ENCODE data around the gene AK4.
"Not testable (repeated sequence)": the region's sequence is repeated elsewhere in the genome, so short reads cannot be mapped to it uniquely, and the experiment has no call there.

AK4 gene

GRCh38 chr1:65148178-65148547 is at the start of gene AK4:
AK4 (plus strand) TSS chr1:65148203; CDS start chr1:65148408, 205 bp downstream.
- not testable (repeated sequence) for DNase-seq

- DNase-seq, result no peak
These were observed 44.2 kb upstream of the AK4 start for GRCh38 chr1:65103807-65104206.

- DNase-seq, result no peak
These were observed 43.0 kb upstream of the AK4 start for GRCh38 chr1:65104854-65105534.

GRCh38 chr1:65105596-65105995 is 42.4 kb upstream of the AK4 start:
- DNase-seq, result no peak

- no peak for DNase-seq
These were observed 39.9 kb upstream of the AK4 start for GRCh38 chr1:65108025-65108642.

- DNase-seq, result no peak
These were observed 38.5 kb upstream of the AK4 start for GRCh38 chr1:65109487-65109886.

GRCh38 chr1:65112811-65113210 is 35.2 kb upstream of the AK4 start:
- DNase-seq, result no peak

GRCh38 chr1:65113298-65113697 is 34.7 kb upstream of the AK4 start:
- DNase-seq, result no peak

- DNase-seq, result peak in 5 of 14 donors; percentile 1 to 23 (median 3)
These were observed 33.7 kb upstream of the AK4 start for GRCh38 chr1:65114322-65114721.

GRCh38 chr1:65119951-65120350 is 28.1 kb upstream of the AK4 start:
- DNase-seq, result no peak

- DNase-seq, result not testable (repeated sequence)
These were observed 18.9 kb upstream of the AK4 start for GRCh38 chr1:65129104-65129503.

GRCh38 chr1:65138524-65138923 is 9.5 kb upstream of the AK4 start:
- no peak for DNase-seq

GRCh38 chr1:65139793-65140192 is 8.2 kb upstream of the AK4 start:
- not testable (repeated sequence) for DNase-seq

- no peak for DNase-seq
These were observed 6.6 kb upstream of the AK4 start for GRCh38 chr1:65141394-65141793.

GRCh38 chr1:65141918-65142317 is 6.1 kb upstream of the AK4 start:
- no peak for DNase-seq

GRCh38 chr1:65143112-65143658 is 4.8 kb upstream of the AK4 start:
- DNase-seq, result not testable (repeated sequence)

- DNase-seq, result no peak
These were observed 1.0 kb upstream of the AK4 start for GRCh38 chr1:65146908-65147423.

- peak in 4 of 14 donors; percentile 12 to 59 (median 46) for DNase-seq
These were observed 402 bp upstream of the AK4 start for GRCh38 chr1:65147424-65148177.

- peak in 6 of 14 donors; percentile 35 to 67 (median 50) for DNase-seq
These were observed 746 bp downstream of the AK4 start for GRCh38 chr1:65148548-65149350.

GRCh38 chr1:65149351-65150107 is 1.5 kb downstream of the AK4 start:
- DNase-seq, result peak in 2 of 14 donors; percentile 37 to 67

GRCh38 chr1:65150108-65150463 is 2.1 kb downstream of the AK4 start:
- no peak for DNase-seq
